T-helper 9 cell (primary cell): ENCODE measurements around the gene STAT6.

Experiments used
- DNase-seq: peaks from one replicate; pipeline ENCODE4 v3.0.0-alpha.2; 2020

STAT6 gene

DNA sequence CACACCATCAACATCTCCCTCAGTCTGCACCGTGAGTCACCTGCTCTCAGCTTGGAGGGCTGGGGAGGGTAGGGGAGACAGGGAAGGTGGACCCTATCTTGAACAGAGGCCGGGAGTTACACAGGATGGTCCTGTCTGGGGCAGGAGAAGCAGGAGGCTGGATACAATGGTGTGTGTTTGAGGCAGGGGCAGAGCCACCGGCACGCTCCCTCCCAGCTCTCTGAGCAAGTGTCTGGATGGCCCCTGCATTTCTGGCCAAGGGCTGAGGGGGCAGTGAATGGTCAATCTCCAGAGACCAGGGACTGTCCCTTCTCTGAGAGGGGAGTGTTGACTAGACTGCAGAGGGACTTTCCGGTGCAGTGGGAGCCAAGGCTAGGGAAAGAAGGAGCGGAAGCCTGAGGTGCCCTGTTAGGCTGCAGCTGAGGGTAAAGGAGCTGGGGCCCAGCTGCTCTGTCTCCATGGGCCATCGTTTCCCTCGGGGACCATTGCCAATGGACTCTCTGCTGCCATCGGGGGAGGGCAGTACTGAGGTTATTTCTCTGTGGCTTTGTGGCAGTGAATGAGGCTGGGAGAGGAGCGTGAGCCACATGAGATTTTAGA, 34.4 kb upstream of the STAT6 start:
- no peak for DNase-seq

- DNase-seq: no peak
Observed at GRCh38 chr12:57143454-57143853, 32.3 kb upstream of the STAT6 start.

DNA sequence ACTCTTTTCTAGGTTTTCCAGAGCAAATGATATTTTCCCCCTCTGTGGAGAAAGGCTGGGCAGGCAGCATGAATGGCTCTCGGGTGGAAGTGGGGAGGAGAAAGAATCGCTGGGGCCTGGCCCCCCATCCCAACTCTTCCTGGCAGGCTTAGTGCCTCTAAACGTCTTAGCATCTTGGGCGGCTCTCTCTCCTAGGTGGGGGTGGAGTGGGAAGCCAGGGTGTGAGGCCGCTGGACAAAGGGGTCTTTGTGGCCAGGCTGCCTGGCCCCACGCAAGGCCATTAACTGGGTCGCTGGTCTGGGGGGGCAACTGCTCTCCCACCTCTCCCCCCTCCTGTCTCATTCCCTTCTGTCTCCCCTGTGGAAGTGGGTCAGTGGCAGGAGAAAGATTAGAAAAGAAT, 31.6 kb upstream of the STAT6 start:
- DNase-seq: no peak

DNA sequence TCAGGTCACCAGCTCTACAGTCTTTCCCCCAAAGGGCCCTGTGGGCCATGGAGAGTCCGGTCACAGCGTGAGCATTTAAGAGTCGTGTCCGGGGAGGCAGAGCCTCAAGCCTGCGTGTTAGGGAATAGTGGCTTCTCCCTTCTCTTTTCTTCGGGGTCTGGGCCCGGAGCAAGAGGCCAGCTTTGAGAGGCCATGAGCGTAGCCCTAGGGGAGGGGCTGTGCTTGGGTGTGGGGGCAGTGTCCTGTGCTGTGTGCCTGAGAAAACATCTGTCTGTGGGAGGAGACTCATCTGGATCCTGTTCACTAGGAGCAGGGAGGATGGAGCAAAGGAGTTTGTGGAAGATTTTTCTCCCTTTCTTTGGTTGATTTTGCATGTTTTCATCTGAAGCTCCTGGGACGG, 31.0 kb upstream of the STAT6 start:
- no peak for DNase-seq

- no peak for DNase-seq
Observed at GRCh38 chr12:57141249-57141648, 30.1 kb upstream of the STAT6 start.

DNA sequence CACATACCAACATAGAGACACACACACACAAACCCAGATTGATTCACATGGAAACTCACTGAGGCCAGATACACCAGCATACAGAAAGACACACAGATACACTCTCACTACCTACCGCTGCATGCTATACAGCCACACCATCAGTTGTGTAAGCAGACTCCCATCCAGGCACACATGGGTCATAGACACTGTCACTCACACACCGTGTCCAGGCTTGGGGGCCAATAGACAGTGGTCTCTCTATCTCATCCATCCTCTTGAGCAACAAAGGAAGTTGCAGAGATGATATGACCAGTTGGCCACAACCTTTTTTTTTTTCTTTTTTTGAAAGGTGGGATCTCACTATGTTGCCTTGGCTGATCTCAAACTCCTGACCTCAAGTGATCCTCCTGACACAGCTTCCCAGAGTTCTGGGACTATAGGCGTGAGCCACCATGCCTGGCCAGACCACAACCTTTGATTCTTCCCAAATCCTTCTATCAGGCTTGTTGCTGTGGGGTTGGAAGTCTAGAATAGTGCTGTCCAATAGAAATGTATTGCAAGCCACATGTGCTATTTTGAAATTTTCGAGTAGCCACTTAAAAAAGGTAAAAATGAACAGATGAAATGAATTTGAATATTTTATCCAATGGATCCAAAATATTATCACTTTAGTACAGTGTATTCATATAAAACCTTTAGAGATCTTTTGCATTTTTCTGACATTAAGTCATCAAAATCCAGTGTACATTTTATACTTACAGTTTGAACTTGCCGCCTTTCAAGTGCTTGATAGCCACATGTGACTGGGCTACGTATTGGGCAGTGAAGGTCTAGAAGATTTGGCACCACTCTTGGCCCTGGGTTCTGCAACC, 28.9 kb upstream of the STAT6 start:
- no peak for DNase-seq

- DNase-seq: no peak
Observed at GRCh38 chr12:57138526-57139272, 27.5 kb upstream of the STAT6 start.

DNA sequence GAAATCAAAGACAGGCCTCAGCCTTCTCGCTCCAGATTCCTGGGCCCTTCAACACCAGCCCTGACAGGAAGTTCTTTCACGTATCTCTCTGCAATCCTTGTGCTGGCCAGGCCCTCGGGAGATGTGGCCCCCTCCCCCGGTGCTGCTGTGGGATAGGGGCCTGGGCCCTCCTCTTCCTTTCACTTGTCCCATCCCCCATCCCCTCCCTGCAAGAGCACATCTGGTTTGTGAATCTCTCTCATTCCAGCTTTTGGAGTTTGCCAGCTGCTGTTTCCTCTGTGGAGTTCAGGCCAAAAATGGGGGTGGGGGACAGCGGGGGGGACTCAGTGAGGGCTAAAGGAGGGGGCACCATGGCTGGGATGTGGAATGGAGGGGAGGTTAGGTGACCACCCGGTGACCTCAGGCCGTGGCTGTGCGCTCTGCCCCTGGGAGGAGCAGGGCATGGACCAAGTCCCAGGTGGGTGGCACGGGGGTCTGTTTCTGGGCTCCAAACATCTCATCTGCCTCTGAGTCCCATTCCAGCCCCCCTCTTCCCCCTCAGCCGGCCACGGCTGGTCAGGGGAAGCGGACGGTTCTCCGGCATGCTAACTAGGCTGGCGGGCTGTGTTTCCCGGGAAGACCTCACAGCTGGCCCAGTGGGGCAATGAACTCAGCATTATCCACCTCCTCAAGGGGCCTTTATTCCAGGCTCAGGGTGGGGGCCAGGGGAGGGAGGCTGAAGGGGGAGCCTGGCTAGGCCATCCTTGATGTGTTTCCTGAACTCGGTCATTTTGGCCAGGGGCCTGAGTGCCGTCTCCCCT, 24.6 kb upstream of the STAT6 start:
- DNase-seq: no peak

- no peak for DNase-seq
Observed at GRCh38 chr12:57134949-57135348, 23.8 kb upstream of the STAT6 start.

- no peak for DNase-seq
Observed at GRCh38 chr12:57133916-57134315, 22.8 kb upstream of the STAT6 start.

DNA sequence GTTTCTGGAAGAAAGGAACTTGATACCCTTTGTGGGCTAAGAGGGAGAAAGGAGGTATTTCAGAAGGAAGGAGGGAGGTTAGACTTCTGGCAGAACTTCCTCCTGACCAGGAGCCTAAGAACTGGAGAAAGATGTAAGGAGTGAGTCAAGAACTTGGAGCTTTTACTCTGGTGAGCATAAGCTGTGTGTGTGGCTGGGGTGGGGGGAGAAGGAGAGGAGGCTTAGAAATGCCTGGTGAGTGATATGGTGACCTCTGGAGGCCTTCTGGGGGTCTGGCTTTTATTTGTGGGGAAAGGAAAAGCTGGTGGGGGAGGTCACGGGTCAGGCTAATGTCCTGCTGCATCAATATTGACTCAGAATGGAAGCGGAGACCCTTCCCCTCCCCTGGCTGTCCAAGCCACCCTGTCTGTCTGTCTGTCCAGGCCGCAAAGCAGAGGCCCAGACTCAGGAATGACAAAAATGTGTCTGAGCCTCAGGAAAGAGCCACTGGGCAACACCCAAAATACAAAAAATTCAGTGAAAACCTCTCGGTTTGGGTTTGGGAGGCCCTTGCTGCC, 21.9 kb upstream of the STAT6 start:
- no peak for DNase-seq

- no peak for DNase-seq
Observed at GRCh38 chr12:57131896-57132744, 21.0 kb upstream of the STAT6 start.

GRCh38 chr12:57130941-57131340, 19.8 kb upstream of the STAT6 start:
- DNase-seq: no peak

DNA sequence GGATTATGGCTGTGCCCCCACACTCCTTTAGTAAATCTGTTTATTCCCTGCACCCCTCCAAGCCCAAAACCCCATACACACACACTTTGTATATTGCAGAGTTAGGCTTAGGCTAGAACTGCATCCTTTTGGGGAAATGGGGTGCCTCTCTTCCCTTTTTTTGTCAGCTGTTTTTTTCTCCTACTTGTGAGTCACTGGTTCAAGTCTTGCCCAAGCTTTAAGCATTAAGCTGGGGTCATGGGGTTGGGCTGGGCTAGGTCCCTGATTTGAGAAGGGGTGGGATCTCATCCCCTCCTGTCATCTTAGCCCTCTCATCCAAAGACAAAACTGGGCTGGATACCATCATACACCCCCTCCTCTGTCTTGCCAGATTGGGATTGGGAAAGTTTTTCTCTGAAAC, 18.7 kb upstream of the STAT6 start:
- DNase-seq: no peak

DNA sequence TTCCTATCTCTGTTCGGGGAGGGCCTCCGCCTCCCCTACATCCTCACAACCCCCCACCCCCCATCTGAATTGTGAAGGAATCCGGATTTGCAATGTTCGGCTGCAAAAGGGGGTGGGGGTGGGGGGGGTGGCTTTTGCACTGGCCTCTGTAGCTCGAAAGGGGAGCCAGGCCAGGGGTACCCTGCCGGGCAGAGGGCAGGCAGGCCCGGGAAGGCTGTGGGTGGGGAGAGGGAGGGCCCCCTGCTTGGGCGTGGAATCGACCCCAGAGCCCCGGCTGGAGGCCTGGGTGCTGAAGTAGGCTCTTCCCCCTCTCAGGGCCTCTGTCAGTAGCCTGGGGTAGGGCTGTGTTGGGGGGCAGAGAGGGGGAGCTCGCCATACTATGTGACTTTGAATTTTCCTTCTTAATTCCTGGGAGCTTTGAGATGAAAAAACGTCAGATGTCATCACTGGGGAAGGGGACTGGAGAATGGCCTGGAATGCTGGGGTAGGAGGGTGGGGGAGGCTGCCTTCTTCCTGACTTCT, 18.2 kb upstream of the STAT6 start:
- DNase-seq: no peak

DNA sequence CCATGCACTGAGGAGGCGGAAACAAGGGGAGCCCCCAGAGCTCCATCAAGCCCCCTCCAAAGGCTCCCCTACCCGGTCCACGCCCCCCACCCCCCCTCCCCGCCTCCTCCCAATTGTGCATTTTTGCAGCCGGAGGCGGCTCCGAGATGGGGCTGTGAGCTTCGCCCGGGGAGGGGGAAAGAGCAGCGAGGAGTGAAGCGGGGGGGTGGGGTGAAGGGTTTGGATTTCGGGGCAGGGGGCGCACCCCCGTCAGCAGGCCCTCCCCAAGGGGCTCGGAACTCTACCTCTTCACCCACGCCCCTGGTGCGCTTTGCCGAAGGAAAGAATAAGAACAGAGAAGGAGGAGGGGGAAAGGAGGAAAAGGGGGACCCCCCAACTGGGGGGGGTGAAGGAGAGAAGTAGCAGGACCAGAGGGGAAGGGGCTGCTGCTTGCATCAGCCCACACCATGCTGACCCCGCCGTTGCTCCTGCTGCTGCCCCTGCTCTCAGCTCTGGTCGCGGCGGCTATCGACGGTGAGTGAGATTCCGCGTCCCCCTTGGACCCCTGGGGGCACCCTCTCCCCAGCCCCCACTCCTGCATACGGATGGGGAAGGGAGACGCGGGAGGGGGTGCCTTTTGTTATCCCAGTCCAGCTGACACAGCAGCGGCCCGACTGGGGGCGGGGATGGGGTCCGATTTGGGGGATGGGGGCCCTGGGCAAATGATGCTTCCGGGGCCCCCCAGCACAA, 17.5 kb upstream of the STAT6 start:
- DNase-seq: no peak

DNA sequence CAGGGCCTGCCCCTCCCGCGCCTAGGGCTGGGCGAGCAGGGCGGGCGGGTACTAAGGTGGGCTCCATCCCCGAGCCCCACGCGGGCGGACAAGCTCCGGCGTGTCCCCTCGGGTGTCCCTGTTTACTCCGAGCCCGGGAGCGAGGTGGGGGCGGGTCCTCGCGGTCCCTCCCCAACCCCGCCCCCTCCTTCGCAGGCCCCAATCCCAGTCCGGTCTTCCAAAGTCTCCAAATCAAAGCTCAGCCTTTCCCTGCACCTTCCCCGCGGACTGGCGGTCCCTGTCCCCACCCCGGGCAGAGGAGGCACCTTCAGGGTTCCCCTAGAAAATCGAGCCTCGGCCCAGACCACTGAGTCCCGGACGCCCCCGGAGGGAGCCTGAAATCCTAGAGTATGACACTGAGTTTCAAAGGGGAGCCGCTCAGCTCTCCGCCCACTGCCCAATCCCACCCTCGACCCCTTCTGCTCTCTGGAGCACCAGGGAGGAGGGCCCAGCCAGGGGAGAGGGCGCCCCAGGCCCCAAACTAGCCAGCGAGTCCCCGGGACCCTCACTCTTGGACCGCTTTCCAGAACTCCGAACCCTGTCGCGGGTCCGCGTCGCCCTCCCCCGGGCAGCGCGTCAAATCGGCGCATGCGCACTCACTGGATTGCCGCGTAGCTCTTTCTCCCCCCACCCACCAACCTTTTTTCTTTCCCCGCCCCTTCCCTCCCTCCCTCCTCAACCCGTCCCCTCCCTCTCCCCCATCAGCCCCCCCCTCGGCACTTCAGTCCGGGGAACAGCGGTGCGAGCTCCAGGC, 16.8 kb upstream of the STAT6 start, which contains the start of gene LRP1:
Gene LRP1, plus strand, starts transcription at position 758 of the 793 bp plus-strand sequence. CDS start 482 bp downstream, outside the sequence.
- DNase-seq: peak; percentile 79

GRCh38 chr12:57127101-57127725, 16.1 kb upstream of the STAT6 start:
- peak; percentile 31 for DNase-seq

DNA sequence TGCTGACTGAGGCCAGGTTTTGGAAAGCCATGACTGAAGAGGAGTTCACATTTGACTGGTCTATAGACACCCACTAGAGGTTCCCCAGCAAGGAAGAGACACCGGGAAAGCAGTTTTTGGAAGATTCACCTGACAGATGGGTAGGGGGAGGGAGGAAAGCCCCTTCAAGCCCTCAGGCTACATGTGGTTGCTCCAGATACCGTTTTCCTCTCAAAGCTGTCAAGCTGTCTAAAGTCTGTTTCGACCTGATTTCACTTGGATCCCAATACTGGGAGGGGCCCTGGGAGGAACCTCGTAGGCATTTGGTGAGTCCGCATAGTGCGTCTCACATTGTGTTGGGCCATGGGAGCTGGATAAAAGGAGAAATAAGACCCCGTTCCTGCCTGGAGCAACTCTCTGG, 15.4 kb upstream of the STAT6 start:
- no peak for DNase-seq
